Astrocyte of the spinal cord (primary cell): Measurements from ENCODE around the gene MTOR.

Experiments
- DNase-seq: peaks from one replicate; pipeline ENCODE4 v3.0.0; 2011; ENCODE audit warnings: low read depth, low spot score
- H3K4me3 ChIP-seq: 2 replicates; pipeline ENCODE4 v1.5.1; 2011; ENCODE audit warnings: low read depth, mild to moderate bottlenecking, low read length, moderate library complexity
- CTCF ChIP-seq: IDR thresholded peaks from 2 replicates; pipeline ENCODE4 v1.5.1; 2012; ENCODE audit warnings: low read depth, mild to moderate bottlenecking, low read length, inconsistent platforms
- in situ Hi-C: cut with HindIII; loops from 2 replicates; pipeline ENCODE4 v1.10.0; 2017; ENCODE audit warnings: low sequenced_read_pairs

The MTOR gene

GRCh38 chr1:11289064-11289463 is 26.7 kb upstream of the MTOR start:
- H3K4me3 ChIP-seq: no peak overlapping the region
- TF ChIP-seq CTCF: no peak
- in situ Hi-C loops: no loop called here
- DNase-seq: no peak

GRCh38 chr1:11286735-11287410 is 24.5 kb upstream of the MTOR start:
- no peak for TF ChIP-seq CTCF
- in situ Hi-C loops: no loop called here
- H3K4me3 ChIP-seq: no peak overlapping the region
- DNase-seq: peak; percentile 49

GRCh38 chr1:11285883-11286734 is 23.8 kb upstream of the MTOR start:
- no peak overlapping the region for H3K4me3 ChIP-seq
- DNase-seq: peak; percentile 25
- peak; percentile 32 for TF ChIP-seq CTCF
- in situ Hi-C loops: no loop called here

GRCh38 chr1:11284784-11285183 is 22.4 kb upstream of the MTOR start:
- no peak overlapping the region for H3K4me3 ChIP-seq
- DNase-seq: no peak
- in situ Hi-C loops: no loop called here
- TF ChIP-seq CTCF: no peak

- no peak for TF ChIP-seq CTCF
- H3K4me3 ChIP-seq: no peak overlapping the region
- in situ Hi-C loops: no loop called here
- no peak for DNase-seq
These were observed 20.8 kb upstream of the MTOR start for GRCh38 chr1:11283151-11283550.

- in situ Hi-C loops: no loop called here
- peak; percentile 96 for DNase-seq
- no peak overlapping the region for H3K4me3 ChIP-seq
- TF ChIP-seq CTCF: no peak
These were observed 19.4 kb upstream of the MTOR start for GRCh38 chr1:11281518-11282331.
